ENCODE data around the gene CIP2A. TPM values are rescaled to one million over a fixed set of nuclear protein-coding genes. Genes with fewer than 3 reads are reported as not detected.

Gene CIP2A
- total and polyA plus RNA-seq, 2 donors from 2014 or later = 0.82 to 3.5 TPM

- FAIRE-seq = no peak
- H3K9ac ChIP-seq (ENCODE audit: low read length in 3 of 3) = no peak overlapping the region
- H3K27me3 ChIP-seq (ENCODE audit: control insufficient read depth, insufficient read depth, low read length) = no peaks in the 10 kb centered on the region
Observed at GRCh38 chr3:108501535-108501934, 87.7 kb downstream of the CIP2A start.

GRCh38 chr3:108500728-108501127 lies 88.5 kb downstream of the CIP2A start:
- H3K9me3 ChIP-seq (ENCODE audit: control insufficient read depth in 2 of 3, insufficient read depth in 1 of 3, low read length in 3 of 3) = no peaks in the 10 kb centered on the region
- no peak for FAIRE-seq
- H3K27ac ChIP-seq (ENCODE audit: low read depth in 2 of 2, low read length in 2 of 2) = no peak overlapping the region
- intact Hi-C loops (cut with DNase I) = no loop called here
- H3K4me3 ChIP-seq (ENCODE audit: low read length in 3 of 3) = no peak overlapping the region
- no peaks in the 10 kb centered on the region for H3K36me3 ChIP-seq (ENCODE audit: control insufficient read depth in 2 of 3, insufficient read depth in 3 of 3, low read length in 3 of 3)
- H3K4me1 ChIP-seq (ENCODE audit: control insufficient read depth in 2 of 3, insufficient read depth in 2 of 3, low read depth in 1 of 3, low read length in 3 of 3) = no peaks in the 10 kb centered on the region
- TF ChIP-seq CTCF (IDR thresholded peaks at IDR 0.05; ENCODE audit: borderline replicate concordance, extremely low read depth, insufficient read depth) = no peak
- no peak overlapping the region for H3K9ac ChIP-seq (ENCODE audit: low read length in 3 of 3)
- DNase-seq = no peak
- no peaks in the 10 kb centered on the region for H3K27me3 ChIP-seq (ENCODE audit: control insufficient read depth, insufficient read depth, low read length)

More at GRCh38 chr3:108501535-108501934, 87.7 kb downstream of the CIP2A start:
- H3K36me3 ChIP-seq (ENCODE audit: control insufficient read depth in 2 of 3, insufficient read depth in 3 of 3, low read length in 3 of 3) = no peaks in the 10 kb centered on the region
- H3K4me1 ChIP-seq (ENCODE audit: control insufficient read depth in 2 of 3, insufficient read depth in 2 of 3, low read depth in 1 of 3, low read length in 3 of 3) = no peaks in the 10 kb centered on the region
- intact Hi-C loops (cut with DNase I) = no loop called here
- no peak overlapping the region for H3K4me3 ChIP-seq (ENCODE audit: low read length in 3 of 3)
- no peak overlapping the region for H3K27ac ChIP-seq (ENCODE audit: low read depth in 2 of 2, low read length in 2 of 2)
- DNase-seq = no peak
- no peaks in the 10 kb centered on the region for H3K9me3 ChIP-seq (ENCODE audit: control insufficient read depth in 2 of 3, insufficient read depth in 1 of 3, low read length in 3 of 3)
- TF ChIP-seq CTCF (IDR thresholded peaks at IDR 0.05; ENCODE audit: borderline replicate concordance, extremely low read depth, insufficient read depth) = no peak

Other genes with a start within 250 kb of the CIP2A start
- gene MYH15, start 78.8 kb downstream of the CIP2A start, total RNA-seq = 0.44 TPM
- not detected for gene MYH15, start 78.8 kb downstream of the CIP2A start, polyA plus RNA-seq (ENCODE audit: insufficient read depth, low read depth, low replicate concordance)
- gene DZIP3, start 284 bp upstream of the CIP2A start, total RNA-seq = 15.5 TPM
- gene DZIP3, start 284 bp upstream of the CIP2A start, polyA plus RNA-seq (ENCODE audit: insufficient read depth, low read depth, low replicate concordance) = 9.4 TPM
- not detected for gene RETNLB, start 168.0 kb upstream of the CIP2A start, total RNA-seq
- gene RETNLB, start 168.0 kb upstream of the CIP2A start, polyA plus RNA-seq (ENCODE audit: insufficient read depth, low read depth, low replicate concordance) = not detected
- 1.9 TPM for gene TRAT1, start 233.3 kb upstream of the CIP2A start, total RNA-seq
- not detected for gene TRAT1, start 233.3 kb upstream of the CIP2A start, polyA plus RNA-seq (ENCODE audit: insufficient read depth, low read depth, low replicate concordance)